ENCODE results near the gene CLSTN1.

Gene CLSTN1

DNA sequence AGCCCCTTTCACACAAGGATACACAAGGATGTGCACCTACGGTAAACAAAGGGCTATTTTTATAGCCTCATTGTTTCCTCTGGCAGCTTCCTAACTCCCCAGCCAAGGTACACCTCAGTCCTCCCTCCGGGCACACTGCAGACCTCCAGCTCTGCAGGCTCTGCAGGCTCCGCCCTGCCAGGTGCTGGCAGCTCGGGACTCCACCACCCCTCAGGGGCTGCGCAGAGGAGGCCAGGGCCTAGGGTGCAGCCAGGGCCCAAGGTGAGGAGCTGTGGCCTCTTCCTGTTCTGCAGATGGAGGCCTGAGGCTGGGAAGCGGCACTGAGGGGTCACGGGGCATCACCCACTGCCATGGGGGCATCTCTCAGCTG, 19.8 kb upstream of the CLSTN1 start:
- Histone ChIP-seq H2AFZ (ENCODE audit: insufficient read depth, low read length, poor library complexity) (no peak overlapping the region), H3K4me3 (ENCODE audit: low read depth, low read length) (no peak overlapping the region), H3K79me2 (ENCODE audit: control insufficient read depth, insufficient read depth, low read length, poor library complexity) (no peaks in the 10 kb centered on the region), H2BK5ac (ENCODE audit: low read depth, low read length, poor library complexity) (no peak overlapping the region), H3K27me3 (ENCODE audit: insufficient read depth, low read length) (no peaks in the 10 kb centered on the region), H3K14ac (ENCODE audit: low read length) (no peak overlapping the region), H4K91ac (ENCODE audit: low read depth, low read length) (no peak overlapping the region), H3K79me1 (ENCODE audit: low read length) (no peaks in the 10 kb centered on the region), H3K9me3 (ENCODE audit: insufficient read depth, low read depth, low read length) (peaks cover 5% of the 10 kb centered on the region), H2BK120ac (ENCODE audit: insufficient read depth, low read length, poor library complexity) (no peak overlapping the region), H3K18ac (ENCODE audit: low read length) (no peak overlapping the region), H3K9ac (ENCODE audit: low read length) (no peak overlapping the region), H3K23ac (ENCODE audit: low read length) (no peak overlapping the region), H3K36me3 (ENCODE audit: control insufficient read depth in 1 of 2, insufficient read depth in 2 of 2, low read length in 2 of 2) (peaks cover 0 to 2% of the 10 kb centered on the region in 2 experiments), H2BK12ac (ENCODE audit: low read length) (no peak overlapping the region), H3K27ac (ENCODE audit: low read depth, low read length) (no peak overlapping the region), H4K8ac (ENCODE audit: low read depth, low read length) (no peak overlapping the region), H3K4me2 (ENCODE audit: low read length) (no peak overlapping the region), H4K12ac (ENCODE audit: low read depth, low read length) (no peak overlapping the region), H3K4ac (ENCODE audit: low read depth, low read length) (no peak overlapping the region), H2AK5ac (ENCODE audit: low read length) (no peak overlapping the region), H3K4me1 (ENCODE audit: control insufficient read depth in 1 of 2, insufficient read depth in 2 of 2, low read length in 2 of 2) (peaks cover 0 to 3% of the 10 kb centered on the region in 2 experiments)
- no peak for DNase-seq
- no CpG with 5 or more reads among the region's 7 CpGs for WGBS (ENCODE audit: extremely low coverage, insufficient coverage, insufficient read length)

- H4K12ac ChIP-seq (ENCODE audit: low read depth, low read length), result no peak overlapping the region
- H3K27ac ChIP-seq (ENCODE audit: low read depth, low read length), result no peak overlapping the region
- H3K14ac ChIP-seq (ENCODE audit: low read length), result no peak overlapping the region
- no peaks in the 10 kb centered on the region for H3K27me3 ChIP-seq (ENCODE audit: insufficient read depth, low read length)
- H2BK12ac ChIP-seq (ENCODE audit: low read length), result no peak overlapping the region
- H3K18ac ChIP-seq (ENCODE audit: low read length), result no peak overlapping the region
- H3K79me2 ChIP-seq (ENCODE audit: control insufficient read depth, insufficient read depth, low read length, poor library complexity), result no peaks in the 10 kb centered on the region
- no peak overlapping the region for H3K4ac ChIP-seq (ENCODE audit: low read depth, low read length)
- WGBS (ENCODE audit: extremely low coverage, insufficient coverage, insufficient read length), result no CpG with 5 or more reads among the region's 20 CpGs
- peaks cover 4% of the 10 kb centered on the region for H3K9me3 ChIP-seq (ENCODE audit: insufficient read depth, low read depth, low read length)
- no peak for DNase-seq
- H2AFZ ChIP-seq (ENCODE audit: insufficient read depth, low read length, poor library complexity), result no peak overlapping the region
- no peak overlapping the region for H2AK5ac ChIP-seq (ENCODE audit: low read length)
- no peak overlapping the region for H3K23ac ChIP-seq (ENCODE audit: low read length)
- no peak overlapping the region for H4K8ac ChIP-seq (ENCODE audit: low read depth, low read length)
- H2BK5ac ChIP-seq (ENCODE audit: low read depth, low read length, poor library complexity), result no peak overlapping the region
- H3K4me3 ChIP-seq (ENCODE audit: low read depth, low read length), result no peak overlapping the region
- no peak overlapping the region for H3K4me2 ChIP-seq (ENCODE audit: low read length)
- no peak overlapping the region for H4K91ac ChIP-seq (ENCODE audit: low read depth, low read length)
- no peaks in the 10 kb centered on the region for H3K79me1 ChIP-seq (ENCODE audit: low read length)
- H3K36me3 ChIP-seq (ENCODE audit: control insufficient read depth in 1 of 2, insufficient read depth in 2 of 2, low read length in 2 of 2), result no peaks in the 10 kb centered on the region
- H3K9ac ChIP-seq (ENCODE audit: low read length), result no peak overlapping the region
- H3K4me1 ChIP-seq (ENCODE audit: control insufficient read depth in 1 of 2, insufficient read depth in 2 of 2, low read length in 2 of 2), result peaks cover 0 to 3% of the 10 kb centered on the region in 2 experiments
- H2BK120ac ChIP-seq (ENCODE audit: insufficient read depth, low read length, poor library complexity), result no peak overlapping the region
These were observed 19.2 kb upstream of the CLSTN1 start for GRCh38 chr1:9842781-9843575.

- DNase-seq, result no peak
- Histone ChIP-seq H2BK12ac (ENCODE audit: low read length) (no peak overlapping the region), H4K91ac (ENCODE audit: low read depth, low read length) (no peak overlapping the region), H2BK120ac (ENCODE audit: insufficient read depth, low read length, poor library complexity) (no peak overlapping the region), H3K79me1 (ENCODE audit: low read length) (no peaks in the 10 kb centered on the region), H3K14ac (ENCODE audit: low read length) (no peak overlapping the region), H3K4ac (ENCODE audit: low read depth, low read length) (no peak overlapping the region), H4K8ac (ENCODE audit: low read depth, low read length) (no peak overlapping the region), H3K4me2 (ENCODE audit: low read length) (no peak overlapping the region), H3K4me3 (ENCODE audit: low read depth, low read length) (no peak overlapping the region), H3K4me1 (ENCODE audit: control insufficient read depth in 1 of 2, insufficient read depth in 2 of 2, low read length in 2 of 2) (peaks cover 0 to 3% of the 10 kb centered on the region in 2 experiments), H2AK5ac (ENCODE audit: low read length) (no peak overlapping the region), H2AFZ (ENCODE audit: insufficient read depth, low read length, poor library complexity) (no peak overlapping the region), H3K18ac (ENCODE audit: low read length) (no peak overlapping the region), H3K36me3 (ENCODE audit: control insufficient read depth in 1 of 2, insufficient read depth in 2 of 2, low read length in 2 of 2) (no peaks in the 10 kb centered on the region), H3K79me2 (ENCODE audit: control insufficient read depth, insufficient read depth, low read length, poor library complexity) (no peaks in the 10 kb centered on the region), H2BK5ac (ENCODE audit: low read depth, low read length, poor library complexity) (no peak overlapping the region), H3K23ac (ENCODE audit: low read length) (no peak overlapping the region), H3K27me3 (ENCODE audit: insufficient read depth, low read length) (no peaks in the 10 kb centered on the region), H3K27ac (ENCODE audit: low read depth, low read length) (no peak overlapping the region), H3K9ac (ENCODE audit: low read length) (no peak overlapping the region), H4K12ac (ENCODE audit: low read depth, low read length) (no peak overlapping the region), H3K9me3 (ENCODE audit: insufficient read depth, low read depth, low read length) (peaks cover 4% of the 10 kb centered on the region)
- WGBS (ENCODE audit: extremely low coverage, insufficient coverage, insufficient read length), result no CpG with 5 or more reads among the region's 9 CpGs
These were observed 18.4 kb upstream of the CLSTN1 start for GRCh38 chr1:9842073-9842711.

GRCh38 chr1:9841460-9841859, 17.7 kb upstream of the CLSTN1 start:
- Histone ChIP-seq H2AFZ (ENCODE audit: insufficient read depth, low read length, poor library complexity) (no peak overlapping the region), H3K4me2 (ENCODE audit: low read length) (no peak overlapping the region), H2BK120ac (ENCODE audit: insufficient read depth, low read length, poor library complexity) (no peak overlapping the region), H3K14ac (ENCODE audit: low read length) (no peak overlapping the region), H4K8ac (ENCODE audit: low read depth, low read length) (no peak overlapping the region), H2AK5ac (ENCODE audit: low read length) (no peak overlapping the region), H3K4me3 (ENCODE audit: low read depth, low read length) (no peak overlapping the region), H3K23ac (ENCODE audit: low read length) (no peak overlapping the region), H4K91ac (ENCODE audit: low read depth, low read length) (no peak overlapping the region), H4K12ac (ENCODE audit: low read depth, low read length) (no peak overlapping the region), H3K79me2 (ENCODE audit: control insufficient read depth, insufficient read depth, low read length, poor library complexity) (no peaks in the 10 kb centered on the region), H3K9ac (ENCODE audit: low read length) (no peak overlapping the region), H2BK5ac (ENCODE audit: low read depth, low read length, poor library complexity) (no peak overlapping the region), H3K4me1 (ENCODE audit: control insufficient read depth in 1 of 2, insufficient read depth in 2 of 2, low read length in 2 of 2) (peaks cover 0 to 3% of the 10 kb centered on the region in 2 experiments), H3K27ac (ENCODE audit: low read depth, low read length) (no peak overlapping the region), H3K36me3 (ENCODE audit: control insufficient read depth in 1 of 2, insufficient read depth in 2 of 2, low read length in 2 of 2) (no peaks in the 10 kb centered on the region), H3K27me3 (ENCODE audit: insufficient read depth, low read length) (no peaks in the 10 kb centered on the region), H3K9me3 (ENCODE audit: insufficient read depth, low read depth, low read length) (peaks cover under 1% of the 10 kb centered on the region), H2BK12ac (ENCODE audit: low read length) (no peak overlapping the region), H3K79me1 (ENCODE audit: low read length) (no peaks in the 10 kb centered on the region), H3K18ac (ENCODE audit: low read length) (no peak overlapping the region), H3K4ac (ENCODE audit: low read depth, low read length) (no peak overlapping the region)
- DNase-seq, result no peak
- WGBS (ENCODE audit: extremely low coverage, insufficient coverage, insufficient read length), result no CpG with 5 or more reads among the region's 2 CpGs

Data from trophoblast cell (in vitro differentiated cells and primary cell).